Small intestine (tissue), 7 donors: ENCODE results near the gene HTRA3. TPM values are rescaled to one million over a fixed set of nuclear protein-coding genes. Genes with fewer than 3 reads are reported as not detected.

Experiments
- DNase-seq, 2 donors: peaks; one replicate each; pipeline versions ENCODE4 v3.0.0 to v3.0.0-alpha.2; 2013
- FAIRE-seq: peaks from 2 replicates; lab custom pipeline; 2012; peaks lifted over from hg19 to GRCh38; lab: Jason Lieb, UNC
- H3K27ac ChIP-seq, 3 donors: one replicate each; pipeline ENCODE4 v1.5.1; 2013; ENCODE audit warnings: low read length in 2 of 3, mild to moderate bottlenecking in 2 of 3, control low read depth in 1 of 3, inconsistent platforms in 1 of 3, low read depth in 1 of 3, moderate library complexity in 1 of 3
- H3K27me3 ChIP-seq, 3 donors: one replicate each; pipeline ENCODE4 v1.6.1; 2013; ENCODE audit warnings: low read length in 3 of 3, inconsistent platforms in 1 of 3; ENCODE audit not compliant: control insufficient read depth in 3 of 3, insufficient read depth in 3 of 3
- H3K36me3 ChIP-seq, 3 donors: one replicate each; pipeline ENCODE4 v1.6.1; 2013; ENCODE audit warnings: low read length in 3 of 3, inconsistent platforms in 1 of 3, low read depth in 1 of 3, mild to moderate bottlenecking in 1 of 3, moderate library complexity in 1 of 3; ENCODE audit not compliant: control insufficient read depth in 3 of 3, insufficient read depth in 2 of 3
- H3K4me1 ChIP-seq, 3 donors: one replicate each; pipeline ENCODE4 v1.6.1; 2013; ENCODE audit warnings: low read length in 2 of 3, inconsistent platforms in 1 of 3, low read depth in 1 of 3, mild to moderate bottlenecking in 1 of 3, moderate library complexity in 1 of 3; ENCODE audit not compliant: control insufficient read depth in 3 of 3, insufficient read depth in 2 of 3
- H3K4me3 ChIP-seq, 3 donors: one replicate each; pipeline ENCODE4 v1.5.1; 2013; ENCODE audit warnings: low read length in 3 of 3, control low read depth in 1 of 3, inconsistent platforms in 1 of 3, low read depth in 1 of 3, mild to moderate bottlenecking in 1 of 3, moderate library complexity in 1 of 3
- H3K9me3 ChIP-seq, 2 donors: one replicate each; pipeline ENCODE4 v1.6.1; 2013; ENCODE audit warnings: low read depth in 1 of 2, low read length in 1 of 2; ENCODE audit not compliant: control insufficient read depth in 2 of 2, insufficient read depth in 1 of 2
- WGBS, 3 donors: extraction: QIAGEN DNeasy Blood & Tissue Kit; methylation state at CpG; one replicate each; pipeline ENCODE4 v1.1.7; 2013; 5-methylcytosine and 5-hydroxymethylcytosine counted together
- polyA plus RNA-seq, 4 donors: library from polyadenylated mRNA; stranded (reverse) in 3 of 4; unstranded in 1 of 4; fragments of 200-250 nt in 3 of 4; fragments of 120-200 nt in 1 of 4; gene quantifications; one replicate each; pipeline versions ENCODE4 v1.2.1 to v1.2.3, GENCODE V29; 2013
- donor health status: healthy with polysubstance abuse.
- donor health status: control.
- donor health status: control.
- donor health status: Bipolar disorder and iron deficiency.
- donor health status: healthy.

The HTRA3 gene
- polyA plus RNA-seq, 4 donors: 0.67 to 13.2 (median 6.1) TPM

- Histone ChIP-seq H3K9me3 (no peaks in the 10 kb centered on the region), H3K4me3 (no peak overlapping the region), H3K36me3 (peaks cover 0 to 70% (median 0%) of the 10 kb centered on the region in 3 donors), H3K4me1 (peaks cover 0 to 6% (median 0%) of the 10 kb centered on the region in 3 donors), H3K27ac (no peak overlapping the region), H3K27me3 (no peaks in the 10 kb centered on the region)
- FAIRE-seq (no peak), DNase-seq (no peak)
- WGBS, 3 donors: 94 to 98% (median 95%) methylated on average over 10 of the region's 10 CpGs
Measured at GRCh38 chr4:8230891-8231290, 38.7 kb upstream of the HTRA3 start.

GRCh38 chr4:8231551-8232049, 38.0 kb upstream of the HTRA3 start:
- FAIRE-seq: no peak

GRCh38 chr4:8232748-8233147, 36.8 kb upstream of the HTRA3 start:
- Histone ChIP-seq H3K27me3 (no peaks in the 10 kb centered on the region), H3K36me3 (peaks cover 0 to 71% (median 0%) of the 10 kb centered on the region in 3 donors), H3K4me1 (peaks cover 0 to 6% (median 3%) of the 10 kb centered on the region in 3 donors), H3K27ac (no peak overlapping the region), H3K4me3 (no peak overlapping the region), H3K9me3 (no peaks in the 10 kb centered on the region)
- DNase-seq (no peak), FAIRE-seq (no peak)
- WGBS, 3 donors: 95 to 97% (median 96%) methylated on average over 11 of the region's 11 CpGs

More at GRCh38 chr4:8231551-8232049, 38.0 kb upstream of the HTRA3 start:
- WGBS, 3 donors: 91 to 96% (median 92%) methylated on average over 19 to 21 of the region's 21 CpGs
- Histone ChIP-seq H3K27me3 (no peaks in the 10 kb centered on the region), H3K4me3 (no peak overlapping the region), H3K36me3 (peaks cover 0 to 71% (median 0%) of the 10 kb centered on the region in 3 donors), H3K9me3 (no peaks in the 10 kb centered on the region), H3K27ac (no peak overlapping the region), H3K4me1 (peaks cover 0 to 6% (median 0%) of the 10 kb centered on the region in 3 donors)
- DNase-seq: no peak

- Histone ChIP-seq H3K27me3 (no peaks in the 10 kb centered on the region), H3K4me3 (no peak overlapping the region), H3K9me3 (no peaks in the 10 kb centered on the region), H3K27ac (no peak overlapping the region), H3K36me3 (peaks cover 0 to 64% (median 0%) of the 10 kb centered on the region in 3 donors), H3K4me1 (peaks cover 0 to 13% (median 0%) of the 10 kb centered on the region in 3 donors)
- WGBS, 3 donors: 87 to 93% (median 91%) methylated on average over 4 of the region's 4 CpGs
- no peak for FAIRE-seq
- DNase-seq: no peak
Measured at GRCh38 chr4:8233672-8234484, 35.7 kb upstream of the HTRA3 start.

GRCh38 chr4:8234715-8235114, 34.8 kb upstream of the HTRA3 start:
- no peak for FAIRE-seq
- DNase-seq: no peak

GRCh38 chr4:8235224-8235623, 34.3 kb upstream of the HTRA3 start:
- no peaks in the 10 kb centered on the region for H3K27me3 ChIP-seq
- peaks cover 0 to 21% (median 0%) of the 10 kb centered on the region in 3 donors for H3K4me1 ChIP-seq
- WGBS, 3 donors: 55 to 72% (median 63%) methylated on average over 13 of the region's 13 CpGs
- no peak overlapping the region for H3K27ac ChIP-seq
- FAIRE-seq (no peak), DNase-seq (no peak)
- no peaks in the 10 kb centered on the region for H3K9me3 ChIP-seq
- no peak overlapping the region for H3K4me3 ChIP-seq
- H3K36me3 ChIP-seq: peaks cover 0 to 74% (median 0%) of the 10 kb centered on the region in 3 donors

More at GRCh38 chr4:8234715-8235114, 34.8 kb upstream of the HTRA3 start:
- Histone ChIP-seq H3K27ac (no peak overlapping the region), H3K4me3 (no peak overlapping the region), H3K9me3 (no peaks in the 10 kb centered on the region), H3K36me3 (peaks cover 0 to 69% (median 0%) of the 10 kb centered on the region in 3 donors), H3K27me3 (no peaks in the 10 kb centered on the region), H3K4me1 (peaks cover 0 to 21% (median 0%) of the 10 kb centered on the region in 3 donors)
- 93 to 100% (median 95%) methylated on average over 1 of the region's 1 CpG for WGBS, 3 donors

- no peak for DNase-seq
Measured at GRCh38 chr4:8235686-8236085, 33.9 kb upstream of the HTRA3 start.

GRCh38 chr4:8236106-8236919, 33.2 kb upstream of the HTRA3 start:
- DNase-seq (no peak), FAIRE-seq (no peak)
- Histone ChIP-seq H3K36me3 (peaks cover 0 to 82% (median 0%) of the 10 kb centered on the region in 3 donors), H3K27ac (no peak overlapping the region), H3K4me1 (peaks cover 0 to 26% (median 0%) of the 10 kb centered on the region in 3 donors), H3K27me3 (no peaks in the 10 kb centered on the region), H3K9me3 (no peaks in the 10 kb centered on the region), H3K4me3 (no peak overlapping the region)
- WGBS, 3 donors: 78 to 84% (median 81%) methylated on average over 24 of the region's 24 CpGs

More at GRCh38 chr4:8235686-8236085, 33.9 kb upstream of the HTRA3 start:
- no peaks in the 10 kb centered on the region for H3K27me3 ChIP-seq
- peaks cover 0 to 21% (median 0%) of the 10 kb centered on the region in 3 donors for H3K4me1 ChIP-seq
- FAIRE-seq: no peak
- no peak overlapping the region for H3K27ac ChIP-seq
- no peaks in the 10 kb centered on the region for H3K9me3 ChIP-seq
- H3K36me3 ChIP-seq: peaks cover 0 to 79% (median 0%) of the 10 kb centered on the region in 3 donors
- WGBS, 3 donors: 90 to 93% (median 93%) methylated on average over 12 of the region's 12 CpGs
- H3K4me3 ChIP-seq: no peak overlapping the region
